ENCODE measurements around the gene PHF2. TPM values are rescaled to one million over a fixed set of nuclear protein-coding genes. Genes with fewer than 3 reads are reported as not detected.
"Not testable (repeated sequence)": the region's sequence is repeated elsewhere in the genome, so short reads cannot be mapped to it uniquely, and the experiment has no call there.

The PHF2 gene
- total RNA-seq, 1 experiment from 2014 or later = 10.6 TPM

- Histone ChIP-seq H3K4me3 (ENCODE audit: insufficient read depth, low read depth, low read length) (no peak overlapping the region), H3K27me3 (ENCODE audit: control insufficient read depth, insufficient read depth, low read length) (no peaks in the 10 kb centered on the region)
- peak; percentile 79 for DNase-seq
Observed at GRCh38 chr9:93668261-93668871, 92.0 kb downstream of the PHF2 start.

GRCh38 chr9:93669116-93669957 is 93.0 kb downstream of the PHF2 start:
- Histone ChIP-seq H3K27me3 (ENCODE audit: control insufficient read depth, insufficient read depth, low read length) (no peaks in the 10 kb centered on the region), H3K4me3 (ENCODE audit: insufficient read depth, low read depth, low read length) (no peak overlapping the region), H3K36me3 (replicated peaks; ENCODE audit: control insufficient read depth, insufficient read depth, low read length) (0 out of 2 replicates have a peak, but pooled peaks cover 1% of the 10 kb centered on the region)
- DNase-seq = peak; percentile 52

More at GRCh38 chr9:93668261-93668871, 92.0 kb downstream of the PHF2 start:
- no peaks in the 10 kb centered on the region; the same call in 1 of the 2 replicates for H3K36me3 ChIP-seq (replicated peaks; ENCODE audit: control insufficient read depth, insufficient read depth, low read length)

- peaks cover 1% of the 10 kb centered on the region; the same call in 1 of the 2 replicates for H3K36me3 ChIP-seq (replicated peaks; ENCODE audit: control insufficient read depth, insufficient read depth, low read length)
- H3K4me3 ChIP-seq (ENCODE audit: insufficient read depth, low read depth, low read length) = no peak overlapping the region
- peak; percentile 36 for DNase-seq
- H3K27me3 ChIP-seq (ENCODE audit: control insufficient read depth, insufficient read depth, low read length) = no peaks in the 10 kb centered on the region
Observed at GRCh38 chr9:93669958-93670207, 93.5 kb downstream of the PHF2 start.

GRCh38 chr9:93670208-93671019 is 94.0 kb downstream of the PHF2 start:
- no peaks in the 10 kb centered on the region for H3K27me3 ChIP-seq (ENCODE audit: control insufficient read depth, insufficient read depth, low read length)
- H3K4me3 ChIP-seq (ENCODE audit: insufficient read depth, low read depth, low read length) = no peak overlapping the region
- H3K36me3 ChIP-seq (replicated peaks; ENCODE audit: control insufficient read depth, insufficient read depth, low read length) = peaks cover 1% of the 10 kb centered on the region; the same call in 1 of the 2 replicates
- DNase-seq = peak; percentile 41

- DNase-seq = no peak
- no peaks in the 10 kb centered on the region for H3K27me3 ChIP-seq (ENCODE audit: control insufficient read depth, insufficient read depth, low read length)
- H3K4me3 ChIP-seq (ENCODE audit: insufficient read depth, low read depth, low read length) = no peak overlapping the region
- H3K36me3 ChIP-seq (replicated peaks; ENCODE audit: control insufficient read depth, insufficient read depth, low read length) = peaks cover 1% of the 10 kb centered on the region; the same call in 1 of the 2 replicates
Observed at GRCh38 chr9:93671020-93671338, 94.6 kb downstream of the PHF2 start.

- H3K36me3 ChIP-seq (replicated peaks; ENCODE audit: control insufficient read depth, insufficient read depth, low read length); H3K27me3 ChIP-seq (ENCODE audit: control insufficient read depth, insufficient read depth, low read length); H3K4me3 ChIP-seq (ENCODE audit: insufficient read depth, low read depth, low read length); DNase-seq: not testable (repeated sequence)
Observed at GRCh38 chr9:93672330-93673020, 96.1 kb downstream of the PHF2 start.

- Histone ChIP-seq H3K4me3 (ENCODE audit: insufficient read depth, low read depth, low read length) (no peak overlapping the region), H3K27me3 (ENCODE audit: control insufficient read depth, insufficient read depth, low read length) (no peaks in the 10 kb centered on the region), H3K36me3 (replicated peaks; ENCODE audit: control insufficient read depth, insufficient read depth, low read length) (peaks cover 1% of the 10 kb centered on the region)
- DNase-seq = peak; percentile 39
Observed at GRCh38 chr9:93673021-93673838, 96.8 kb downstream of the PHF2 start.

GRCh38 chr9:93673839-93674334 is 97.5 kb downstream of the PHF2 start:
- peaks cover 1% of the 10 kb centered on the region for H3K36me3 ChIP-seq (replicated peaks; ENCODE audit: control insufficient read depth, insufficient read depth, low read length)
- peak; percentile 40 for DNase-seq
- no peaks in the 10 kb centered on the region for H3K27me3 ChIP-seq (ENCODE audit: control insufficient read depth, insufficient read depth, low read length)
- H3K4me3 ChIP-seq (ENCODE audit: insufficient read depth, low read depth, low read length) = no peak overlapping the region

- Histone ChIP-seq H3K27me3 (ENCODE audit: control insufficient read depth, insufficient read depth, low read length) (no peaks in the 10 kb centered on the region), H3K36me3 (replicated peaks; ENCODE audit: control insufficient read depth, insufficient read depth, low read length) (peaks cover 1% of the 10 kb centered on the region), H3K4me3 (ENCODE audit: insufficient read depth, low read depth, low read length) (no peak overlapping the region)
- DNase-seq = peak; percentile 38
Observed at GRCh38 chr9:93674580-93675335, 98.4 kb downstream of the PHF2 start.

- H3K36me3 ChIP-seq (replicated peaks; ENCODE audit: control insufficient read depth, insufficient read depth, low read length) = peaks cover 1% of the 10 kb centered on the region
- H3K27me3 ChIP-seq (ENCODE audit: control insufficient read depth, insufficient read depth, low read length) = no peaks in the 10 kb centered on the region
- no peak overlapping the region for H3K4me3 ChIP-seq (ENCODE audit: insufficient read depth, low read depth, low read length)
- peak; percentile 50 for DNase-seq
Observed at GRCh38 chr9:93675336-93676150, 99.2 kb downstream of the PHF2 start.

- Histone ChIP-seq H3K4me3 (ENCODE audit: insufficient read depth, low read depth, low read length) (no peak overlapping the region), H3K36me3 (replicated peaks; ENCODE audit: control insufficient read depth, insufficient read depth, low read length) (peaks cover 1% of the 10 kb centered on the region), H3K27me3 (ENCODE audit: control insufficient read depth, insufficient read depth, low read length) (no peaks in the 10 kb centered on the region)
- DNase-seq = peak; percentile 26
Observed at GRCh38 chr9:93676310-93677047, 100.1 kb downstream of the PHF2 start.

- no peak overlapping the region for H3K4me3 ChIP-seq (ENCODE audit: insufficient read depth, low read depth, low read length)
- peaks cover 1% of the 10 kb centered on the region for H3K36me3 ChIP-seq (replicated peaks; ENCODE audit: control insufficient read depth, insufficient read depth, low read length)
- no peaks in the 10 kb centered on the region for H3K27me3 ChIP-seq (ENCODE audit: control insufficient read depth, insufficient read depth, low read length)
- peak; percentile 45 for DNase-seq
Observed at GRCh38 chr9:93677048-93677571, 100.7 kb downstream of the PHF2 start.

Measured in H7 (cell line).